ENCODE results near the gene IL36RN.
"Not testable (repeated sequence)": the region's sequence is repeated elsewhere in the genome, so short reads cannot be mapped to it uniquely, and the experiment has no call there.

IL36RN gene

GRCh38 chr2:113075030-113075429, 16.0 kb downstream of the IL36RN start:
- peak; percentile 60 for ATAC-seq

GRCh38 chr2:113075600-113075999, 16.6 kb downstream of the IL36RN start:
- ATAC-seq (no peak), DNase-seq (no peak)

More at GRCh38 chr2:113075030-113075429, 16.0 kb downstream of the IL36RN start:
- DNase-seq: no peak

GRCh38 chr2:113076954-113077669, 18.1 kb downstream of the IL36RN start:
- ATAC-seq (no peak), DNase-seq (no peak)

GRCh38 chr2:113077921-113078320, 18.9 kb downstream of the IL36RN start:
- no peak for DNase-seq
- no peak for ATAC-seq

- no peak for DNase-seq
- ATAC-seq: no peak
Measured at GRCh38 chr2:113078350-113078839, 19.4 kb downstream of the IL36RN start.

GRCh38 chr2:113079131-113079530, 20.1 kb downstream of the IL36RN start:
- DNase-seq (no peak), ATAC-seq (no peak)

GRCh38 chr2:113080134-113080533, 21.1 kb downstream of the IL36RN start:
- ATAC-seq (no peak), DNase-seq (peak; percentile 64)

- ATAC-seq (peak; percentile 38), DNase-seq (no peak)
Measured at GRCh38 chr2:113081488-113082210, 22.7 kb downstream of the IL36RN start.

- ATAC-seq: peak; percentile 88
- DNase-seq: peak; percentile 41
Measured at GRCh38 chr2:113083296-113083695, 24.3 kb downstream of the IL36RN start.

- ATAC-seq (no peak), DNase-seq (no peak)
Measured at GRCh38 chr2:113084249-113085000, 25.4 kb downstream of the IL36RN start.

GRCh38 chr2:113085542-113085941, 26.5 kb downstream of the IL36RN start:
- ATAC-seq (no peak), DNase-seq (no peak)

- DNase-seq: no peak
- no peak for ATAC-seq
Measured at GRCh38 chr2:113088213-113088992, 29.4 kb downstream of the IL36RN start.

- no peak for ATAC-seq
Measured at GRCh38 chr2:113089916-113090315, 30.9 kb downstream of the IL36RN start.

GRCh38 chr2:113091231-113091896, 32.4 kb downstream of the IL36RN start:
- ATAC-seq (no peak), DNase-seq (no peak)

More at GRCh38 chr2:113089916-113090315, 30.9 kb downstream of the IL36RN start:
- no peak for DNase-seq

GRCh38 chr2:113092864-113093612, 34.0 kb downstream of the IL36RN start:
- DNase-seq (no peak), ATAC-seq (no peak)

GRCh38 chr2:113093613-113093977, 34.6 kb downstream of the IL36RN start:
- DNase-seq (no peak), ATAC-seq (no peak)

- not testable (repeated sequence) for ATAC-seq, DNase-seq
Measured at GRCh38 chr2:113096306-113096705, 37.3 kb downstream of the IL36RN start.

- not testable (repeated sequence) for ATAC-seq, DNase-seq
Measured at GRCh38 chr2:113096842-113097618, 38.0 kb downstream of the IL36RN start.

- ATAC-seq (no peak), DNase-seq (no peak)
Measured at GRCh38 chr2:113098041-113098440, 39.0 kb downstream of the IL36RN start.

- DNase-seq: no peak
- no peak for ATAC-seq
Measured at GRCh38 chr2:113098532-113098931, 39.5 kb downstream of the IL36RN start.
